Parathyroid adenoma (tissue), 2 donors: ENCODE results near the gene KLHDC4.
"Not testable (repeated sequence)": the region's sequence is repeated elsewhere in the genome, so short reads cannot be mapped to it uniquely, and the experiment has no call there.

Experiments used
- H2AFZ ChIP-seq: fragments of 300-600 bp; sonication (generic); one replicate; pipeline ENCODE4 v1.7.0; 2017; ENCODE audit warnings: antibody characterized with exemption, mild to moderate bottlenecking
- H3K27ac ChIP-seq: fragments of 300-600 bp; sonication (generic); one replicate; pipeline ENCODE4 v1.7.0; 2017
- H3K27me3 ChIP-seq: fragments of 300-600 bp; sonication (generic); one replicate; pipeline ENCODE4 v1.7.0; 2017; ENCODE audit warnings: low read length; ENCODE audit not compliant: control insufficient read depth, insufficient read depth
- H3K36me3 ChIP-seq: fragments of 300-600 bp; sonication (generic); one replicate; pipeline ENCODE4 v1.7.0; 2017; ENCODE audit warnings: low read length; ENCODE audit not compliant: control insufficient read depth, insufficient read depth
- H3K4me1 ChIP-seq: fragments of 300-600 bp; sonication (generic); one replicate; pipeline ENCODE4 v1.7.0; 2017; ENCODE audit warnings: control low read depth
- H3K4me2 ChIP-seq: fragments of 300-600 bp; sonication (generic); one replicate; pipeline ENCODE4 v1.7.0; 2017; ENCODE audit warnings: low read length
- H3K4me3 ChIP-seq: fragments of 300-600 bp; sonication (generic); one replicate; pipeline ENCODE4 v1.7.0; 2017; ENCODE audit warnings: low read depth, low read length
- H3K79me2 ChIP-seq: fragments of 300-600 bp; sonication (generic); one replicate; pipeline ENCODE4 v1.7.0; 2017; ENCODE audit warnings: control low read depth
- H3K9ac ChIP-seq: fragments of 300-600 bp; sonication (generic); one replicate; pipeline ENCODE4 v1.7.0; 2017; ENCODE audit warnings: mild to moderate bottlenecking
- H3K9me3 ChIP-seq: fragments of 300-600 bp; sonication (generic); one replicate; pipeline ENCODE4 v1.7.0; 2017; ENCODE audit warnings: low read length; ENCODE audit not compliant: control insufficient read depth
- CTCF ChIP-seq: fragments of 300-600 bp; sonication (generic); IDR thresholded peaks from one replicate; pipeline ENCODE4 v1.7.0; 2017; ENCODE audit warnings: antibody characterized with exemption, mild to moderate bottlenecking
- donor health status: primary hyperparathyroidism.

KLHDC4 gene

GRCh38 chr16:87723226-87723623, 42.6 kb downstream of the KLHDC4 start:
- Histone ChIP-seq H3K4me2 (no peak overlapping the region), H3K27ac (no peak overlapping the region)
- no peak for TF ChIP-seq CTCF

GRCh38 chr16:87722590-87723225, 43.1 kb downstream of the KLHDC4 start:
- no peaks in the 10 kb centered on the region for H3K9me3 ChIP-seq
- no peaks in the 10 kb centered on the region for H3K36me3 ChIP-seq
- no peaks in the 10 kb centered on the region for H3K4me1 ChIP-seq
- H3K27ac ChIP-seq: no peak overlapping the region
- no peak overlapping the region for H2AFZ ChIP-seq
- no peak overlapping the region for H3K4me2 ChIP-seq
- peaks cover 9% of the 10 kb centered on the region for H3K79me2 ChIP-seq
- no peaks in the 10 kb centered on the region for H3K27me3 ChIP-seq
- no peak overlapping the region for H3K4me3 ChIP-seq
- no peak for TF ChIP-seq CTCF
- H3K9ac ChIP-seq: no peak overlapping the region

More at GRCh38 chr16:87723226-87723623, 42.6 kb downstream of the KLHDC4 start:
- no peak overlapping the region for H3K9ac ChIP-seq
- peaks cover 9% of the 10 kb centered on the region for H3K79me2 ChIP-seq
- no peak overlapping the region for H2AFZ ChIP-seq
- no peaks in the 10 kb centered on the region for H3K27me3 ChIP-seq
- H3K4me3 ChIP-seq: no peak overlapping the region
- no peaks in the 10 kb centered on the region for H3K9me3 ChIP-seq
- no peaks in the 10 kb centered on the region for H3K4me1 ChIP-seq
- H3K36me3 ChIP-seq: no peaks in the 10 kb centered on the region

- H3K4me1 ChIP-seq: no peaks in the 10 kb centered on the region
- H3K27ac ChIP-seq: no peak overlapping the region
- no peak overlapping the region for H3K9ac ChIP-seq
- H3K27me3 ChIP-seq: no peaks in the 10 kb centered on the region
- no peak for TF ChIP-seq CTCF
- H3K9me3 ChIP-seq: no peaks in the 10 kb centered on the region
- no peaks in the 10 kb centered on the region for H3K36me3 ChIP-seq
- H3K4me3 ChIP-seq: no peak overlapping the region
- peaks cover 9% of the 10 kb centered on the region for H3K79me2 ChIP-seq
- no peak overlapping the region for H3K4me2 ChIP-seq
- H2AFZ ChIP-seq: no peak overlapping the region
Measured at GRCh38 chr16:87721622-87722585, 43.9 kb downstream of the KLHDC4 start.

- no peaks in the 10 kb centered on the region for H3K27me3 ChIP-seq
- no peak overlapping the region for H3K4me2 ChIP-seq
- no peak overlapping the region for H3K4me3 ChIP-seq
- no peak overlapping the region for H3K27ac ChIP-seq
- no peak overlapping the region for H3K9ac ChIP-seq
- TF ChIP-seq CTCF: no peak
- H3K4me1 ChIP-seq: no peaks in the 10 kb centered on the region
- no peaks in the 10 kb centered on the region for H3K9me3 ChIP-seq
- H2AFZ ChIP-seq: no peak overlapping the region
- H3K36me3 ChIP-seq: no peaks in the 10 kb centered on the region
- peaks cover 12% of the 10 kb centered on the region for H3K79me2 ChIP-seq
Measured at GRCh38 chr16:87720446-87720845, 45.3 kb downstream of the KLHDC4 start.

- not testable (repeated sequence) for H2AFZ ChIP-seq, H3K27me3 ChIP-seq, H3K27ac ChIP-seq, H3K4me3 ChIP-seq, H3K36me3 ChIP-seq, H3K4me2 ChIP-seq, H3K4me1 ChIP-seq, H3K9me3 ChIP-seq, H3K9ac ChIP-seq
- peaks cover 12% of the 10 kb centered on the region for H3K79me2 ChIP-seq
Measured at GRCh38 chr16:87718831-87719230, 47.0 kb downstream of the KLHDC4 start.
